ENCODE data around the gene ACSL3.
A peak's percentile ranks its signal among the peaks of the same experiment; 100 is the strongest.

Gene ACSL3

GRCh38 chr2:222939208-222939856 lies 78.5 kb downstream of the ACSL3 start:
- no peak overlapping the region for H2BK12ac ChIP-seq (ENCODE audit: low read length)
- H3K14ac ChIP-seq (ENCODE audit: low read length) = no peak overlapping the region
- H3K23ac ChIP-seq (ENCODE audit: low read length) = no peak overlapping the region
- no peaks in the 10 kb centered on the region for H3K79me2 ChIP-seq (ENCODE audit: control insufficient read depth, insufficient read depth, low read length, poor library complexity)
- H3K4me2 ChIP-seq (ENCODE audit: low read length) = peak overlapping the region; percentile 9
- H4K8ac ChIP-seq (ENCODE audit: low read depth, low read length) = no peak overlapping the region
- H3K9ac ChIP-seq (ENCODE audit: low read length) = no peak overlapping the region
- no peaks in the 10 kb centered on the region for H3K27me3 ChIP-seq (ENCODE audit: insufficient read depth, low read length)
- peak; percentile 30 to 63 for DNase-seq
- H3K9me3 ChIP-seq (ENCODE audit: insufficient read depth, low read depth, low read length) = no peaks in the 10 kb centered on the region
- no peak overlapping the region for H3K4ac ChIP-seq (ENCODE audit: low read depth, low read length)
- no peak overlapping the region for H2BK5ac ChIP-seq (ENCODE audit: low read depth, low read length, poor library complexity)
- WGBS (ENCODE audit: extremely low coverage, insufficient coverage, insufficient read length) = no CpG with 5 or more reads among the region's 6 CpGs
- no peak overlapping the region for H3K18ac ChIP-seq (ENCODE audit: low read length)
- H2BK120ac ChIP-seq (ENCODE audit: insufficient read depth, low read length, poor library complexity) = no peak overlapping the region
- no peak overlapping the region for H2AFZ ChIP-seq (ENCODE audit: insufficient read depth, low read length, poor library complexity)
- H3K4me1 ChIP-seq (ENCODE audit: control insufficient read depth in 1 of 2, insufficient read depth in 2 of 2, low read length in 2 of 2) = peaks cover 0 to 4% of the 10 kb centered on the region in 2 experiments
- no peak overlapping the region for H3K4me3 ChIP-seq (ENCODE audit: low read depth, low read length)
- H4K91ac ChIP-seq (ENCODE audit: low read depth, low read length) = no peak overlapping the region
- no peak overlapping the region for H2AK5ac ChIP-seq (ENCODE audit: low read length)
- H4K12ac ChIP-seq (ENCODE audit: low read depth, low read length) = no peak overlapping the region
- H3K36me3 ChIP-seq (ENCODE audit: control insufficient read depth in 1 of 2, insufficient read depth in 2 of 2, low read length in 2 of 2) = peaks cover 3 to 9% of the 10 kb centered on the region in 2 experiments
- H3K79me1 ChIP-seq (ENCODE audit: low read length) = no peaks in the 10 kb centered on the region
- peak overlapping the region; percentile 36 for H3K27ac ChIP-seq (ENCODE audit: low read depth, low read length)

- Histone ChIP-seq H2AFZ (ENCODE audit: insufficient read depth, low read length, poor library complexity) (no peak overlapping the region), H3K4ac (ENCODE audit: low read depth, low read length) (no peak overlapping the region), H3K9me3 (ENCODE audit: insufficient read depth, low read depth, low read length) (no peaks in the 10 kb centered on the region), H3K14ac (ENCODE audit: low read length) (no peak overlapping the region), H3K79me1 (ENCODE audit: low read length) (no peaks in the 10 kb centered on the region), H4K12ac (ENCODE audit: low read depth, low read length) (no peak overlapping the region), H3K27ac (ENCODE audit: low read depth, low read length) (no peak overlapping the region), H4K91ac (ENCODE audit: low read depth, low read length) (no peak overlapping the region), H3K36me3 (ENCODE audit: control insufficient read depth in 1 of 2, insufficient read depth in 2 of 2, low read length in 2 of 2) (peaks cover 3 to 6% of the 10 kb centered on the region in 2 experiments), H3K4me1 (ENCODE audit: control insufficient read depth in 1 of 2, insufficient read depth in 2 of 2, low read length in 2 of 2) (peaks cover 0 to 4% of the 10 kb centered on the region in 2 experiments), H4K8ac (ENCODE audit: low read depth, low read length) (no peak overlapping the region), H3K18ac (ENCODE audit: low read length) (no peak overlapping the region), H3K4me2 (ENCODE audit: low read length) (no peak overlapping the region), H3K23ac (ENCODE audit: low read length) (no peak overlapping the region), H2BK5ac (ENCODE audit: low read depth, low read length, poor library complexity) (no peak overlapping the region), H2BK120ac (ENCODE audit: insufficient read depth, low read length, poor library complexity) (no peak overlapping the region), H3K9ac (ENCODE audit: low read length) (no peak overlapping the region), H2BK12ac (ENCODE audit: low read length) (no peak overlapping the region), H2AK5ac (ENCODE audit: low read length) (no peak overlapping the region), H3K4me3 (ENCODE audit: low read depth, low read length) (no peak overlapping the region), H3K79me2 (ENCODE audit: control insufficient read depth, insufficient read depth, low read length, poor library complexity) (no peaks in the 10 kb centered on the region), H3K27me3 (ENCODE audit: insufficient read depth, low read length) (no peaks in the 10 kb centered on the region)
- DNase-seq = no peak
- WGBS (ENCODE audit: extremely low coverage, insufficient coverage, insufficient read length) = no CpG with 5 or more reads among the region's 2 CpGs
Measured at GRCh38 chr2:222939979-222940378, 79.1 kb downstream of the ACSL3 start.

- Histone ChIP-seq H3K9me3 (ENCODE audit: insufficient read depth, low read depth, low read length) (no peaks in the 10 kb centered on the region), H3K9ac (ENCODE audit: low read length) (no peak overlapping the region), H3K79me1 (ENCODE audit: low read length) (no peaks in the 10 kb centered on the region), H2BK5ac (ENCODE audit: low read depth, low read length, poor library complexity) (no peak overlapping the region), H3K23ac (ENCODE audit: low read length) (no peak overlapping the region), H3K36me3 (ENCODE audit: control insufficient read depth in 1 of 2, insufficient read depth in 2 of 2, low read length in 2 of 2) (peaks cover 2 to 3% of the 10 kb centered on the region in 2 experiments), H3K27me3 (ENCODE audit: insufficient read depth, low read length) (no peaks in the 10 kb centered on the region), H3K27ac (ENCODE audit: low read depth, low read length) (no peak overlapping the region), H3K79me2 (ENCODE audit: control insufficient read depth, insufficient read depth, low read length, poor library complexity) (no peaks in the 10 kb centered on the region), H2BK120ac (ENCODE audit: insufficient read depth, low read length, poor library complexity) (no peak overlapping the region), H3K4me1 (ENCODE audit: control insufficient read depth in 1 of 2, insufficient read depth in 2 of 2, low read length in 2 of 2) (peaks cover 0 to 4% of the 10 kb centered on the region in 2 experiments), H4K8ac (ENCODE audit: low read depth, low read length) (no peak overlapping the region), H3K4me3 (ENCODE audit: low read depth, low read length) (no peak overlapping the region), H4K12ac (ENCODE audit: low read depth, low read length) (no peak overlapping the region), H2BK12ac (ENCODE audit: low read length) (no peak overlapping the region), H3K4ac (ENCODE audit: low read depth, low read length) (no peak overlapping the region), H3K14ac (ENCODE audit: low read length) (no peak overlapping the region), H3K4me2 (ENCODE audit: low read length) (no peak overlapping the region), H3K18ac (ENCODE audit: low read length) (no peak overlapping the region), H4K91ac (ENCODE audit: low read depth, low read length) (no peak overlapping the region), H2AFZ (ENCODE audit: insufficient read depth, low read length, poor library complexity) (no peak overlapping the region), H2AK5ac (ENCODE audit: low read length) (no peak overlapping the region)
- no peak for DNase-seq
- no CpG with 5 or more reads among the region's 7 CpGs for WGBS (ENCODE audit: extremely low coverage, insufficient coverage, insufficient read length)
Measured at GRCh38 chr2:222941510-222942032, 80.7 kb downstream of the ACSL3 start.

GRCh38 chr2:222942561-222942960 lies 81.7 kb downstream of the ACSL3 start:
- Histone ChIP-seq H2AK5ac (ENCODE audit: low read length) (no peak overlapping the region), H3K4me2 (ENCODE audit: low read length) (no peak overlapping the region), H4K8ac (ENCODE audit: low read depth, low read length) (no peak overlapping the region), H4K12ac (ENCODE audit: low read depth, low read length) (no peak overlapping the region), H2BK12ac (ENCODE audit: low read length) (no peak overlapping the region), H4K91ac (ENCODE audit: low read depth, low read length) (no peak overlapping the region), H3K4me1 (ENCODE audit: control insufficient read depth in 1 of 2, insufficient read depth in 2 of 2, low read length in 2 of 2) (peaks cover 4 to 8% of the 10 kb centered on the region in 2 experiments), H3K79me1 (ENCODE audit: low read length) (no peaks in the 10 kb centered on the region), H3K4me3 (ENCODE audit: low read depth, low read length) (no peak overlapping the region), H2AFZ (ENCODE audit: insufficient read depth, low read length, poor library complexity) (no peak overlapping the region), H3K4ac (ENCODE audit: low read depth, low read length) (no peak overlapping the region), H3K14ac (ENCODE audit: low read length) (no peak overlapping the region), H3K27ac (ENCODE audit: low read depth, low read length) (no peak overlapping the region), H2BK120ac (ENCODE audit: insufficient read depth, low read length, poor library complexity) (no peak overlapping the region), H3K36me3 (ENCODE audit: control insufficient read depth in 1 of 2, insufficient read depth in 2 of 2, low read length in 2 of 2) (no peaks in the 10 kb centered on the region), H3K18ac (ENCODE audit: low read length) (no peak overlapping the region), H3K23ac (ENCODE audit: low read length) (no peak overlapping the region), H3K27me3 (ENCODE audit: insufficient read depth, low read length) (no peaks in the 10 kb centered on the region), H3K9me3 (ENCODE audit: insufficient read depth, low read depth, low read length) (no peaks in the 10 kb centered on the region), H3K9ac (ENCODE audit: low read length) (no peak overlapping the region), H3K79me2 (ENCODE audit: control insufficient read depth, insufficient read depth, low read length, poor library complexity) (no peaks in the 10 kb centered on the region), H2BK5ac (ENCODE audit: low read depth, low read length, poor library complexity) (no peak overlapping the region)
- WGBS (ENCODE audit: extremely low coverage, insufficient coverage, insufficient read length) = no CpG with 5 or more reads among the region's 3 CpGs
- DNase-seq = no peak

Measured in trophoblast cell (in vitro differentiated cells and primary cell).